Esophagus squamous epithelium (tissue), 5 donors: ENCODE data around the gene UBE3C. TPM values are rescaled to one million over a fixed set of nuclear protein-coding genes. Genes with fewer than 3 reads are reported as not detected.

Experiments
- DNase-seq: peaks from one replicate; lab custom pipeline; 2025; lab: John Stamatoyannopoulos, UW
- H3K27ac ChIP-seq, 4 donors: fragments of 200-600 bp; sonication (generic); one replicate each; pipeline ENCODE4 v1.5.1; 2016 to 2019; ENCODE audit warnings: mild to moderate bottlenecking in 1 of 4
- H3K27me3 ChIP-seq, 4 donors: fragments of 200-600 bp; sonication (generic); 1 replicate in 3 of 4; 2 replicates in 1 of 4; pipeline versions ENCODE4 v1.5.1 to v1.6.0; 2017 to 2021; ENCODE audit warnings: antibody characterized with exemption in 1 of 4
- H3K36me3 ChIP-seq, 3 donors: fragments of 200-600 bp; sonication (generic); one replicate each; pipeline ENCODE4 v1.5.1; 2016 to 2019
- H3K4me1 ChIP-seq, 3 donors: fragments of 200-600 bp; sonication (generic); one replicate each; pipeline ENCODE4 v1.5.1; 2017 to 2019
- H3K4me3 ChIP-seq, 4 donors: fragments of 200-600 bp; sonication (generic); 1 replicate in 3 of 4; 2 replicates in 1 of 4; pipeline ENCODE4 v1.5.1; 2016 to 2019; ENCODE audit warnings: mild to moderate bottlenecking in 2 of 4, moderate library complexity in 1 of 4
- H3K9me3 ChIP-seq, 3 donors: fragments of 200-600 bp; sonication (generic); one replicate each; pipeline ENCODE4 v1.5.1; 2016 to 2019
- POLR2A ChIP-seq, 4 donors: fragments of 450-650 bp; IDR thresholded peaks; one replicate each; pipeline ENCODE4 v1.6.1; 2017; ENCODE audit warnings: antibody characterized with exemption in 4 of 4, mild to moderate bottlenecking in 4 of 4, moderate library complexity in 3 of 4
- WGBS, 2 donors: methylation state at CpG; one replicate each; pipeline ENCODE4 v1.1.5; 2018; 5-methylcytosine and 5-hydroxymethylcytosine counted together
- intact Hi-C: fragments of 100-400 bp; cut with DNase I; formaldehyde crosslinking; loops from one replicate; pipeline ENCODE4 v1.15.0; 2022
- total RNA-seq, 4 donors: library from RNA; depleted of rRNA; stranded (reverse); fragments of >200 nt; gene quantifications; one replicate each; pipeline ENCODE4 v1.1.0, GENCODE V29; 2016
- TF ChIP-seq, protein P1 (sequence below), 6 experiments: fragments of 450-650 bp in 4 of 6; fragments of 200-600 bp in 2 of 6; sonication (generic) in 2 of 6; IDR thresholded peaks; one replicate each; pipeline ENCODE4 v1.5.1; 2016 to 2019; ENCODE audit warnings: antibody characterized with exemption in 6 of 6, mild to moderate bottlenecking in 4 of 6, moderate library complexity in 4 of 6
- donor health status: DM: yes; HTN: yes; CAD: no.

Gene UBE3C
- total RNA-seq = 100 to 1,000 TPM in 1 of 4 donors, 10 to 100 TPM in 3; 52.2 to 101 (median 68.3) TPM

DNA sequence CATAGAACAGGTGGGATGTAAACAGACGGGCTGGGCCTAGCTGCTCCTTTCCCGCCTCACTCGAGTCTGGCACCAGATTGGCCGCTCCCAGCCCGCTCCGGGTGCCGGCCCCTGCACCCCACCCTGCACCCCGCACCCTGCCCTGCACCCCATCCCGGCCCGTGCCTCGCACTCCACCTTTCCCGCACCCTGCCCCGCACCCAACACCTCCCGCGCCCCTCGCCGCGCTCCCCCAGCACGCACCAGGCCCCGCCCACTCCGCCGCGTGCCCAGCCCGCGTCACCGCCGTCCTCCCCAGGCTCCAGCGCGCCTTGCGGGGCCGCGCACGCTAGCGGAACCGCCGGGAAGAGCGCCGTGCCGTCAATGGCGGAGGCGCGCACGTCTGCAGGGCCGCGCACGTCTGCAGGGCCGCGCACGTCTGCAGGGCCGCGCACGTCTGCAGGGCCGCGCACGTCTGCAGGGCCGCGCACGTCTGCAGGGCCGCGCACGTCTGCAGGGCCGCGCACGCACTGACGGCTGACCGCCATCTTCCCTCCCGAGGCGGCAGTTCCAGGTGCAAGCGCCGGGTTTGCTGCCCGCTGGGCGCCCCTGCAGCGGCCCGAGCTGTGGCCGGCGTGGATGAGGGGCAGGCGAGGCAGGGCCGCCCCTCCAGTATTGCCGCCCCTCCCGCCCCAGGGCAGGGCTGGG is at the start of gene UBE3C:
Gene UBE3C (plus strand): TSS at position 503 of the 687 bp plus-strand sequence. CDS start 347 bp downstream, outside the sequence.
- intact Hi-C loops = no loop called here
- DNase-seq = peak; percentile 51
- H3K9me3 ChIP-seq = no peaks in the 10 kb centered on the region
- H3K27me3 ChIP-seq = no peaks in the 10 kb centered on the region
- whole genome bisulfite sequencing, 2 donors = 0% methylated on average over 2 to 4 of the region's 80 CpGs
- peaks cover 13 to 55% (median 21%) of the 10 kb centered on the region in 3 donors for H3K4me1 ChIP-seq
- H3K36me3 ChIP-seq = peaks cover 0 to 23% (median 10%) of the 10 kb centered on the region in 3 donors
- H3K27ac ChIP-seq = peak within 1 kb of the TSS; percentile 90 to 99 (median 94)
- TF ChIP-seq, protein P1, sequence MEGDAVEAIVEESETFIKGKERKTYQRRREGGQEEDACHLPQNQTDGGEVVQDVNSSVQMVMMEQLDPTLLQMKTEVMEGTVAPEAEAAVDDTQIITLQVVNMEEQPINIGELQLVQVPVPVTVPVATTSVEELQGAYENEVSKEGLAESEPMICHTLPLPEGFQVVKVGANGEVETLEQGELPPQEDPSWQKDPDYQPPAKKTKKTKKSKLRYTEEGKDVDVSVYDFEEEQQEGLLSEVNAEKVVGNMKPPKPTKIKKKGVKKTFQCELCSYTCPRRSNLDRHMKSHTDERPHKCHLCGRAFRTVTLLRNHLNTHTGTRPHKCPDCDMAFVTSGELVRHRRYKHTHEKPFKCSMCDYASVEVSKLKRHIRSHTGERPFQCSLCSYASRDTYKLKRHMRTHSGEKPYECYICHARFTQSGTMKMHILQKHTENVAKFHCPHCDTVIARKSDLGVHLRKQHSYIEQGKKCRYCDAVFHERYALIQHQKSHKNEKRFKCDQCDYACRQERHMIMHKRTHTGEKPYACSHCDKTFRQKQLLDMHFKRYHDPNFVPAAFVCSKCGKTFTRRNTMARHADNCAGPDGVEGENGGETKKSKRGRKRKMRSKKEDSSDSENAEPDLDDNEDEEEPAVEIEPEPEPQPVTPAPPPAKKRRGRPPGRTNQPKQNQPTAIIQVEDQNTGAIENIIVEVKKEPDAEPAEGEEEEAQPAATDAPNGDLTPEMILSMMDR (IDR thresholded peaks at IDR 0.05) = peak in 2 of 6 experiments; percentile 6 to 7
- peak in 2 of 4 donors; percentile 50 to 77 for TF ChIP-seq POLR2A (IDR thresholded peaks at IDR 0.05)
- peak within 1 kb of the TSS; percentile 56 to 85 (median 82) for H3K4me3 ChIP-seq

DNA sequence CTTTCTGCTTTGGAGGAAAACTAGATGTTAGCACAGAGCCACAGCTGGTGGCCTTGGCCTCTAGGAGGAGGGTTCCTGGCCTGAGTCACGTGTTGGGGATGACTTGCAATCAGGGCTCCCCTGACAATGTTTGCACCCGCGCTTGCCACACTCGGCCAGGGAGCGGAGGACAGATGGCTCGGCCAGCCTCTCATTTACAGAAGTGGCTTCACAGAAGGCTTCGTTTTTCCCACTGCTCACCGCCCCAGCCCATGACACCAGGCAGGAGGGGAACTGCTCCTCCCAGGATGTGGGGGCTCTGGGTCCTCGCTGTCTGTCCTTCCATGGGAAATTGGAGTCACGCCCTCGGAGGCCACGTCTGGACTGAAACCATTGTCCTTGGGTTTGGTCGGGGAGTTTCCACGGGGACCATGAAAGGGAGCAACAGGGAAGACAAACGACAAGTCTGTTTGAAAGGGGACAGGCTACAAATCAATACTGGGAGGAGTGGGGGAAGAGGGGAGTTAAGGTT is 49.6 kb upstream of the UBE3C start:
- peaks cover 0 to 21% (median 7%) of the 10 kb centered on the region in 3 donors for H3K9me3 ChIP-seq
- no peaks in the 10 kb centered on the region for H3K4me1 ChIP-seq
- TF ChIP-seq POLR2A (IDR thresholded peaks at IDR 0.05) = no peak
- TF ChIP-seq, protein P1 (IDR thresholded peaks at IDR 0.05) = no peak
- no peak for DNase-seq
- peaks cover 0 to 32% (median 0%) of the 10 kb centered on the region in 4 donors for H3K27me3 ChIP-seq
- intact Hi-C loops = no loop called here
- no peaks in the 10 kb centered on the region for H3K36me3 ChIP-seq
- 7 to 21% methylated on average over 4 of the region's 15 CpGs for WGBS, 2 donors
- no peak overlapping the region for H3K4me3 ChIP-seq
- H3K27ac ChIP-seq = no peak overlapping the region

DNA sequence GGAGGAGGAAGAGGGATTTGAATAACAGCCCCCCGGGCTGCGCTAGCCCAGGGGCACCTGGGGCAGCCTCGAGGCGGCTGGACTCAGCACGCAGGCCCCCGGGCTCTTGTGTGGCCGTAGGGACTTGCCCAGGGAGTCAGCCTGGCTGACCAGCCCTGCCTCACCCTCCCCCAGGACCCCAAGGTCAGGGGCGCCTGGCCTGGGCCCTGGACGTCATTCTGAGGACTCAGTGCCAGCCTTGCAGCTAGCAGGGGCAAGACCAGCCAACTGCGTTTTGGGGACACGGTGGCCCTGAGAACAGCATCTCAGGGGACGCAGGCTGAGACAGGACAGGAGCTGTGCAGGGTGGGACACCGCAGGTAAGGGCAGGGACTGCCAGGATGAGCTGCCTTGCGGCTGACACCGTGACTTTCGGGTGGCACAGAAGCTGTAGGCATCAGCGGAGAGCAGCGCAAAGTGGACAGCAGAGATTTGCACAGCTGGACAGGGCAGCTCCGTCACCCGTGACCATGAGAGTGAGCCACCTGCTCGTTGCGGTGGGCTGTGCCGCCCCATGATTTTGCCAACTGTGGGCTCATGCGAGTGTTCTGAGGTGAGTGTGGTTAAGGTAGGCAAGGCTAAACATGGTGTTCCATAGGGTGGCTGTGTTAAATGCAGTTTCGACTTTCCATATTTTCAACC is 48.1 kb upstream of the UBE3C start:
- no peak overlapping the region for H3K4me3 ChIP-seq
- H3K9me3 ChIP-seq = peaks cover 0 to 10% (median 0%) of the 10 kb centered on the region in 3 donors
- H3K27me3 ChIP-seq = peaks cover 0 to 32% (median 0%) of the 10 kb centered on the region in 4 donors
- no peak overlapping the region for H3K27ac ChIP-seq
- no peak for DNase-seq
- no peaks in the 10 kb centered on the region for H3K4me1 ChIP-seq
- TF ChIP-seq, protein P1 (IDR thresholded peaks at IDR 0.05) = no peak
- TF ChIP-seq POLR2A (IDR thresholded peaks at IDR 0.05) = no peak
- intact Hi-C loops = no loop called here
- H3K36me3 ChIP-seq = no peaks in the 10 kb centered on the region
- 85 to 87% methylated on average over 7 to 15 of the region's 25 CpGs for WGBS, 2 donors

DNA sequence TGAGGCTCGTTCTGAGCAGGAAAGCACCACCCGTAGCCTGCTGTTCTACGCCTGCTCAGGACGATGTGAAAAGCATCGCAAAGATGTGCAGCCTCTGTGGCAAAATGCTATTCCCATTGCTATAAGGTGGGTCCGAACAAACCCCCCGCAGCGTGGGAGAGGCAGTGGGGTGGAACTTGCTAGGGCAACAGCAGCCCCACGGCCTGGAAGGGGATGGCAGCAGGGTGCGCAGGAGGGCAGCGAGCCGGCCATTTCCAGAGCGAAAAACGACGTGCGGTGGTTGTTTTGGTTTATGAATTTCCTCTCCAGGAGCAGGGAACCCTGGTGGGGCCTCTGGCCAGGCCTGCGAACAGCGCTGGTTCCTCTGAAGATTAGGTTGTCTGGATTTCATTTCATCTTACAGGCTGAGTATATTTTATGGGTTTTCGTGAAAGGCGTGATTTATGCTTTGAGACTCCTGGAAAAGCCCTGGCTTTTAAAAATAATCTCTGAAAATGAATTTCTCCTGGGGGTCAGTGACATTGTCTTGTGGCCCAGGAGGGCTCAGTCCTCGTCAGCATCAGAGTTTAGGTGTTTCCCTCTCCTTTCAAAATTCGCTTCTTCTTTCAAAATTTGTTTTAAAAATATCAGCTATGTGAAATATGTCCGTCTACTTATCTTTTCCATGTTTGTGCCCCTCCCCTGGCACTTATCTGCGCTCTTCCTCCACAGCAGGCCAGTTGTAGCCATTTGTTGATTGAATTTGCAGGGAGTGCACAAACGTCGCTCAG is 42.3 kb upstream of the UBE3C start:
- H3K27ac ChIP-seq = no peak overlapping the region
- DNase-seq = no peak
- 60 to 62% methylated on average over 16 to 18 of the region's 26 CpGs for WGBS, 2 donors
- peaks cover 0 to 10% (median 0%) of the 10 kb centered on the region in 3 donors for H3K9me3 ChIP-seq
- H3K4me1 ChIP-seq = no peaks in the 10 kb centered on the region
- intact Hi-C loops = no loop called here
- H3K27me3 ChIP-seq = peaks cover 0 to 19% (median 0%) of the 10 kb centered on the region in 4 donors
- TF ChIP-seq POLR2A (IDR thresholded peaks at IDR 0.05) = no peak
- TF ChIP-seq, protein P1 (IDR thresholded peaks at IDR 0.05) = no peak
- H3K4me3 ChIP-seq = no peak overlapping the region
- no peaks in the 10 kb centered on the region for H3K36me3 ChIP-seq
